HuH-7.5 (cell line): Measurements from ENCODE around the gene SAMD4B.

Experiments used
- DNase-seq: peaks from one replicate; pipeline ENCODE4 v3.0.0; 2011; ENCODE audit warnings: low spot score

Gene SAMD4B

GRCh38 chr19:39390751-39391437, 48.7 kb downstream of the SAMD4B start, which contains the start of the genes MED29 and PAF1:
MED29 (plus strand) TSS chr19:39391378; CDS start chr19:39391423, 45 bp downstream.
PAF1 (minus strand) TSS chr19:39391106; CDS start chr19:39390864, 242 bp downstream.
- peak; percentile 98 for DNase-seq

- DNase-seq: peak; percentile 97
These were observed 55.4 kb downstream of the SAMD4B start for GRCh38 chr19:39397360-39398296.

- no peak for DNase-seq
These were observed 56.2 kb downstream of the SAMD4B start for GRCh38 chr19:39398297-39398864.

- DNase-seq: no peak
These were observed 57.4 kb downstream of the SAMD4B start for GRCh38 chr19:39399668-39400050.

- no peak for DNase-seq
These were observed 57.8 kb downstream of the SAMD4B start for GRCh38 chr19:39400061-39400460.

- no peak for DNase-seq
These were observed 58.9 kb downstream of the SAMD4B start for GRCh38 chr19:39401070-39401548.

GRCh38 chr19:39401549-39402345, 59.5 kb downstream of the SAMD4B start:
- DNase-seq: no peak

GRCh38 chr19:39402346-39403300, 60.4 kb downstream of the SAMD4B start:
- DNase-seq: peak; percentile 77

GRCh38 chr19:39403331-39404312, 61.4 kb downstream of the SAMD4B start:
- DNase-seq: no peak

- DNase-seq: no peak
These were observed 63.2 kb downstream of the SAMD4B start for GRCh38 chr19:39405261-39405957.

GRCh38 chr19:39405958-39406655, 63.9 kb downstream of the SAMD4B start:
- DNase-seq: peak; percentile 61

- DNase-seq: peak; percentile 98
These were observed 64.6 kb downstream of the SAMD4B start, which contains the start of gene ZFP36 for GRCh38 chr19:39406656-39407409. ZFP36 (plus strand) TSS chr19:39406847; CDS start chr19:39406905, 58 bp downstream.

GRCh38 chr19:39407410-39407659, 65.1 kb downstream of the SAMD4B start:
- no peak for DNase-seq

- DNase-seq: no peak
These were observed 65.6 kb downstream of the SAMD4B start for GRCh38 chr19:39407660-39408391.

- DNase-seq: no peak
These were observed 66.4 kb downstream of the SAMD4B start for GRCh38 chr19:39408392-39409207.
